GM12891 (cell line): ENCODE measurements around the gene NT5DC4.

Experiments
- PAX5 ChIP-seq: IDR thresholded peaks from 2 replicates; pipeline ENCODE4 v1.6.1; 2011; ENCODE audit warnings: low read length, moderate library complexity, mild to moderate bottlenecking; ENCODE audit not compliant: insufficient read depth, severe bottlenecking
- POLR2A ChIP-seq: IDR thresholded peaks from 2 replicates; pipeline ENCODE4 v1.6.1; 2011; ENCODE audit warnings: low read depth, low read length, control low read depth
- POLR2AphosphoS5 ChIP-seq: IDR thresholded peaks from 2 replicates; pipeline ENCODE4 v1.6.1; 2011; ENCODE audit warnings: low read depth, low read length, control low read depth
- TAF1 ChIP-seq: IDR thresholded peaks from 2 replicates; pipeline ENCODE4 v1.6.1; 2011; ENCODE audit warnings: low read depth, low read length, control low read depth

DNA sequence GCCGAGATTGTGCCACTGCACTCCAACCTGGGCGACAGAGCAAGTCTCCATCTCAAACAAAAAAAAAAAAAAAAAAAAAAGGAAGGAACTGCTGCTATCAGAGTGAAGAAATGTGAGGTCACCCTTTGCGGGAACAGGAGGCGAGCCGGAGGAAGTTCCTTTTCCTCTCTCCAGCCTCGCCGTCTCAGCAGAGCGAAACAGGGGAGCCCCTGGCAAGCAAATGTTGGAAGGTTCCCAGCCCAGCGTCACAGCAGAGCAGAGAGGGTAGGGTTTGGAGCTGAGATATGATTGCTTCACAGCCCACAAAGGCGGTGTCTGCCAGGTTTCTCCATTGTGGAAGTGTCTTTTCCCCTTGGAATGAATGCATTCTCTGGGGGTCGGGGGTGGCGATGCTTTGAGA lies 46.6 kb upstream of the NT5DC4 start:
- no peak for TF ChIP-seq POLR2A
- no peak for TF ChIP-seq POLR2AphosphoS5
- TF ChIP-seq TAF1: no peak
- no peak for TF ChIP-seq PAX5
